Uterus (tissue), 4 donors: ENCODE results near the gene PPP4C. TPM values are rescaled to one million over a fixed set of nuclear protein-coding genes. Genes with fewer than 3 reads are reported as not detected.

Experiments
- DNase-seq, 2 donors: peaks; one replicate each; pipeline ENCODE4 v3.0.0-alpha.2; 2019 to 2020
- H3K27ac ChIP-seq, 2 donors: fragments of 200-600 bp; sonication (generic); 1 replicate in 1 of 2; 2 replicates in 1 of 2; pipeline ENCODE4 v1.5.1; 2016 to 2018
- H3K27me3 ChIP-seq, 2 donors: fragments of 200-600 bp; sonication (generic); one replicate each; pipeline ENCODE4 v1.5.1; 2018 to 2019; ENCODE audit warnings: control low read depth in 1 of 2
- H3K36me3 ChIP-seq, 2 donors: fragments of 200-600 bp; sonication (generic); one replicate each; pipeline ENCODE4 v1.5.1; 2019; ENCODE audit warnings: control low read depth in 1 of 2
- H3K4me1 ChIP-seq, 2 donors: fragments of 200-600 bp; sonication (generic); one replicate each; pipeline ENCODE4 v1.5.1; 2018 to 2019; ENCODE audit warnings: control low read depth in 1 of 2
- H3K4me3 ChIP-seq, 2 donors: fragments of 200-600 bp; sonication (generic); 1 replicate in 1 of 2; 2 replicates in 1 of 2; pipeline ENCODE4 v1.5.1; 2018 to 2019; ENCODE audit warnings: mild to moderate bottlenecking in 1 of 2
- H3K9me3 ChIP-seq, 2 donors: fragments of 200-600 bp; sonication (generic); one replicate each; pipeline ENCODE4 v1.5.1; 2019; ENCODE audit warnings: control low read depth in 1 of 2
- POLR2A ChIP-seq, 2 donors: fragments of 450-650 bp; IDR thresholded peaks; one replicate each; pipeline ENCODE4 v1.6.1; 2016; ENCODE audit warnings: antibody characterized with exemption in 2 of 2, mild to moderate bottlenecking in 1 of 2, moderate library complexity in 1 of 2
- intact Hi-C: fragments of 100-400 bp; cut with DNase I; formaldehyde crosslinking; loops from one replicate; pipeline ENCODE4 v1.15.1; 2023; ENCODE audit warnings: low total_unique reads
- total RNA-seq, 4 donors: library from RNA; depleted of rRNA in 3 of 4; stranded (reverse); fragments of >200 nt in 3 of 4; gene quantifications; one replicate each; pipeline versions ENCODE4 v1.1.0 to v1.2.4, GENCODE V29; 2014 to 2023
- TF ChIP-seq, protein P1 (sequence below), 4 experiments: fragments of 200-600 bp in 2 of 4; fragments of 450-650 bp in 2 of 4; sonication (generic) in 2 of 4; IDR thresholded peaks; one replicate each; pipeline ENCODE4 v1.5.1; 2016 to 2019; ENCODE audit warnings: antibody characterized with exemption in 4 of 4, mild to moderate bottlenecking in 2 of 4, moderate library complexity in 1 of 4
- donor health status: DM: yes; HTN: yes; CAD: no.

The PPP4C gene
- total RNA-seq, 4 donors from 2014 or later = 15.6 to 78.5 (median 64.5) TPM

DNA sequence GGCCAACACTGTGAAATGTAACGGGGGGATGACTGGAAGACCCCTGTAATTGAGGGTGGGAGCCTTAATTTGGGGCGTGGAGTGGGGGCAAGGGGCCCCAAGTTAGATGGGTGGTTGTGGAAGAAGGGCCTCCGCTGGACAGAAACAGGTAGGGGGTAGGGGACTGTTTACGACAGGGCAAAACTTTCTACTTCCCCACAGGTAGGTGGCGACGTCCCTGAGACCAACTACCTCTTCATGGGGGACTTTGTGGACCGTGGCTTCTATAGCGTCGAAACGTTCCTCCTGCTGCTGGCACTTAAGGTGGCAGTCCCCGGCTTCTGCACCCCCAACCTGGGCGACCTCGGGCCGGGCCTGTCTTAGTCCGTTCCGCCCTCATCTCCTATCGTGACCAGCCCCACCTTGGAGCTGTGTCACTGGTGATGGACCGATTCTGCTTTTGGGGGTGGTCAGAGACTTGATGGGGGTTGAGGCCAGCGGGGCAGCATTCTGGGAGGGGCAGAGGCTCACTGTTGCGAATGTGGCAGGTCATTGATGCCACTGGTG is 6.8 kb downstream of the PPP4C start:
- H3K27ac ChIP-seq = no peak overlapping the region
- no peaks in the 10 kb centered on the region for H3K36me3 ChIP-seq
- intact Hi-C loops = no loop called here
- DNase-seq = no peak
- no peaks in the 10 kb centered on the region for H3K27me3 ChIP-seq
- no peaks in the 10 kb centered on the region for H3K9me3 ChIP-seq
- H3K4me3 ChIP-seq = no peak overlapping the region
- no peak for TF ChIP-seq POLR2A (IDR thresholded peaks at IDR 0.05)
- H3K4me1 ChIP-seq = peaks cover 0 to 4% of the 10 kb centered on the region in 2 donors

DNA sequence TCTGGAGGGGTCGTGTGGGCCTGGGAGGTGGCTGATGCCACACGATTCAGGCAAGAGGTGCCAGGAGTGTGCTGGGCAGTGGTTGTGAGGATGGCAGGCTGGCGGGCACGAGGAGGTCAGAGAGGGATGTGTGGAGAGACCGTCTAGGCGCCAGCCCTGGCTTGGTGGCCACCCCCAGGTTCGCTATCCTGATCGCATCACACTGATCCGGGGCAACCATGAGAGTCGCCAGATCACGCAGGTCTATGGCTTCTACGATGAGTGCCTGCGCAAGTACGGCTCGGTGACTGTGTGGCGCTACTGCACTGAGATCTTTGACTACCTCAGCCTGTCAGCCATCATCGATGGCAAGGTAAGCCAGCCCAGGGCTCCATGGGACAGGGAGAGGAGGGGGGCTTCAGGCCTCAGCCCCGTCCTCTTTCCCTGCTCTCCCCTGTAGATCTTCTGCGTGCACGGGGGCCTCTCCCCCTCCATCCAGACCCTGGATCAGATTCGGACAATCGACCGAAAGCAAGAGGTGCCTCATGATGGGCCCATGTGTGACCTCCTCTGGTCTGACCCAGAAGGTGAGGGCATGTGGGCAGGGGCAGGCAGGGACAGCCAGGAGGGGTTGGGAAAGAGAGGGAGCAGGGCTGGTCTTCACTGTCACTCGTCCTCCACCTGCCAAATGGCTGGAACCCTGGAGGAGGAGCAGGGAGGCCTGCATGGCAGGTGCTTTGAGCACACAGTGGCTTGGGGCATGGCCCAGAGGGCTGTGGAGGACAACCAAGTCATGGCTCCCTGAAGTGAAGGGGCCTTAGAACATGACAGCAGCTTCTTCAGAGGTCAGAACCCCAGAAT is 7.6 kb downstream of the PPP4C start:
- H3K9me3 ChIP-seq = no peaks in the 10 kb centered on the region
- no peak for TF ChIP-seq POLR2A (IDR thresholded peaks at IDR 0.05)
- TF ChIP-seq, protein P1, sequence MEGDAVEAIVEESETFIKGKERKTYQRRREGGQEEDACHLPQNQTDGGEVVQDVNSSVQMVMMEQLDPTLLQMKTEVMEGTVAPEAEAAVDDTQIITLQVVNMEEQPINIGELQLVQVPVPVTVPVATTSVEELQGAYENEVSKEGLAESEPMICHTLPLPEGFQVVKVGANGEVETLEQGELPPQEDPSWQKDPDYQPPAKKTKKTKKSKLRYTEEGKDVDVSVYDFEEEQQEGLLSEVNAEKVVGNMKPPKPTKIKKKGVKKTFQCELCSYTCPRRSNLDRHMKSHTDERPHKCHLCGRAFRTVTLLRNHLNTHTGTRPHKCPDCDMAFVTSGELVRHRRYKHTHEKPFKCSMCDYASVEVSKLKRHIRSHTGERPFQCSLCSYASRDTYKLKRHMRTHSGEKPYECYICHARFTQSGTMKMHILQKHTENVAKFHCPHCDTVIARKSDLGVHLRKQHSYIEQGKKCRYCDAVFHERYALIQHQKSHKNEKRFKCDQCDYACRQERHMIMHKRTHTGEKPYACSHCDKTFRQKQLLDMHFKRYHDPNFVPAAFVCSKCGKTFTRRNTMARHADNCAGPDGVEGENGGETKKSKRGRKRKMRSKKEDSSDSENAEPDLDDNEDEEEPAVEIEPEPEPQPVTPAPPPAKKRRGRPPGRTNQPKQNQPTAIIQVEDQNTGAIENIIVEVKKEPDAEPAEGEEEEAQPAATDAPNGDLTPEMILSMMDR (IDR thresholded peaks at IDR 0.05) = no peak
- H3K4me1 ChIP-seq = no peaks in the 10 kb centered on the region
- intact Hi-C loops = no loop called here
- no peak for DNase-seq
- no peaks in the 10 kb centered on the region for H3K27me3 ChIP-seq
- H3K27ac ChIP-seq = no peak overlapping the region
- H3K36me3 ChIP-seq = no peaks in the 10 kb centered on the region
- no peak overlapping the region for H3K4me3 ChIP-seq

DNA sequence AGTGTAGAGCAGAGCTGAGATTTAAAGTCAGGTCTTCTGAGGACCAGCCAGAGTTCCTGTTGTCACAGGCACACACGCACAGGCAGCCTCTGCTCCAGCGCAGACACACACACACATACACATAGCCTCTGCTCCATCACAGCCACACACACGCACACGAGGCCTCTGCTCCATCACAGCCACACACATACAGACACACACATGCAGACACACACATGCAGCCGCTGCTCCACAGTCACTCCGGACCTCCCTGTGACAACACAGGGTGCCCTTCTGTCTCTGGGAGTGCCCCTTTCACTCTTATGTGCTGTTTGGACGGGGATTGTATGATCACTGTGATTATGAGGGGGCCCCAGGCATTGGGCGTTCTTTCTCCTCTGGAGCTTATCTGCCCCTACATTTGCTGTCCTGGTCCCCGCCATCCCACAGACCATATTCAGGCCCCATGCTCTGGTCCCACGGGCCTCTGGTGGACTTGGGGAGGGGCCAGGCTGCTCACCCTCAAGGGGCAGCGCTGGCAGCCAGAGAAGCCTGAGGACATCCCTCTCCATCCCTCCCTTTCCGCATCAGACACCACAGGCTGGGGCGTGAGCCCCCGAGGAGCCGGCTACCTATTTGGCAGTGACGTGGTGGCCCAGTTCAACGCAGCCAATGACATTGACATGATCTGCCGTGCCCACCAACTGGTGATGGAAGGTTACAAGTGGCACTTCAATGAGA is 8.5 kb downstream of the PPP4C start:
- Histone ChIP-seq H3K4me3 (no peak overlapping the region), H3K36me3 (no peaks in the 10 kb centered on the region)
- intact Hi-C loops = no loop called here

GRCh38 chr16:30084816-30085159 is 9.0 kb downstream of the PPP4C start:
- DNase-seq = peak; percentile 55 to 59
- Histone ChIP-seq H3K27ac (peak overlapping the region; percentile 34 to 56), H3K9me3 (no peaks in the 10 kb centered on the region), H3K4me1 (no peaks in the 10 kb centered on the region), H3K27me3 (no peaks in the 10 kb centered on the region), H3K36me3 (no peaks in the 10 kb centered on the region), H3K4me3 (no peak overlapping the region)
- TF ChIP-seq, protein P1 (IDR thresholded peaks at IDR 0.05) = no peak
- no peak for TF ChIP-seq POLR2A (IDR thresholded peaks at IDR 0.05)
- intact Hi-C loops = loop anchor here (5.0 kb wide), 1 partner anchor 47 kb away; no protein-coding TSS in a partner anchor

More for the DNA sequence above, 8.5 kb downstream of the PPP4C start:
- Histone ChIP-seq H3K9me3 (no peaks in the 10 kb centered on the region), H3K4me1 (no peaks in the 10 kb centered on the region), H3K27ac (peak overlapping the region; percentile 34 to 56), H3K27me3 (no peaks in the 10 kb centered on the region)
- no peak for TF ChIP-seq POLR2A (IDR thresholded peaks at IDR 0.05)
- TF ChIP-seq, protein P1 (IDR thresholded peaks at IDR 0.05) = no peak
- no peak for DNase-seq

GRCh38 chr16:30085247-30085646 is 9.5 kb downstream of the PPP4C start:
- Histone ChIP-seq H3K4me3 (no peak overlapping the region), H3K4me1 (no peaks in the 10 kb centered on the region), H3K36me3 (no peaks in the 10 kb centered on the region), H3K9me3 (no peaks in the 10 kb centered on the region), H3K27ac (peak overlapping the region; percentile 34 to 56), H3K27me3 (no peaks in the 10 kb centered on the region)
- no peak for DNase-seq
- TF ChIP-seq, protein P1 (IDR thresholded peaks at IDR 0.05) = no peak
- TF ChIP-seq POLR2A (IDR thresholded peaks at IDR 0.05) = no peak
- intact Hi-C loops = loop anchor here (5.0 kb wide), 1 partner anchor 48 kb away; no protein-coding TSS in a partner anchor
